Stimulated activated CD4-positive, alpha-beta T cell treated with anti-CD3 and anti-CD28 coated beads, Interleukin-12 subunit alpha, Interleukin-12 subunit beta, amount 100 ng/mL, for 4 hours (primary cell): ENCODE results near the gene MT1M.

Source experiments
- DNase-seq: peaks from one replicate; pipeline ENCODE4 v3.0.0-alpha.2; 2020

Gene MT1M

GRCh38 chr16:56631197-56631596, 1.3 kb upstream of the MT1M start:
- DNase-seq = no peak

DNA sequence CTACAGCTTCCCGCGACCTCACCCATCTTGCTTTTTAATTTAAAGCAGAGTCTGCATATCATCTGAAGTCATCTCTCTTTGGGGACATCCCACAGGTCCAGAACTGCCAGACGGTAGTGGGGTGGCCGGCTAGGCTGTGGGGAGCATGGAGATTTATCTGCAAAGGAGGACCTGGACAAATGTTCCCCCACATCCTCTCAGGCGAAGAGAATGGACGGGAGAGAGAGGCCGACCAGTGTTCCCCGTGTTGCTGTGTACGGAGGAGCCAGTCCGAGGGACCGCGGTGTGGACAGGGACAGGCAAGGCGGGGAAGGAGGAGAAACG, 665 bp upstream of the MT1M start:
- no peak for DNase-seq

GRCh38 chr16:56632848-56633365, 448 bp downstream of the MT1M start:
- DNase-seq = no peak

DNA sequence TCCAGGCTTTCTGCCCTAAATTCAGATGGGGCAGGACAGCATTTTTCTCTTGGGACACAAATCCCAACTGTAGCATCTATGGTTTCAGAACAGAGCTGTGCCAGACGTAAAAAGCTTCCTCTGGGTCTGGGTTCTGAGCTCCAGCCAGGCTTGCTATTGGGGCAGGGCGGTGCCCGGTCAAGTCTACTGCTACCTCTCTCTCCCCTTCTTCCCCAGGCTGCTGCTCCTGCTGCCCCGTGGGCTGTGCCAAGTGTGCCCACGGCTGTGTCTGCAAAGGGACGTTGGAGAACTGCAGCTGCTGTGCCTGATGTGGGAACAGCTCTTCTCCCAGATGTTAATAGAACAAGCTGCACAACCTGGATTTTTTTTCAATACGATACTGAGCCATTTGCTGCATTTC, 1.1 kb downstream of the MT1M start:
- DNase-seq = no peak

DNA sequence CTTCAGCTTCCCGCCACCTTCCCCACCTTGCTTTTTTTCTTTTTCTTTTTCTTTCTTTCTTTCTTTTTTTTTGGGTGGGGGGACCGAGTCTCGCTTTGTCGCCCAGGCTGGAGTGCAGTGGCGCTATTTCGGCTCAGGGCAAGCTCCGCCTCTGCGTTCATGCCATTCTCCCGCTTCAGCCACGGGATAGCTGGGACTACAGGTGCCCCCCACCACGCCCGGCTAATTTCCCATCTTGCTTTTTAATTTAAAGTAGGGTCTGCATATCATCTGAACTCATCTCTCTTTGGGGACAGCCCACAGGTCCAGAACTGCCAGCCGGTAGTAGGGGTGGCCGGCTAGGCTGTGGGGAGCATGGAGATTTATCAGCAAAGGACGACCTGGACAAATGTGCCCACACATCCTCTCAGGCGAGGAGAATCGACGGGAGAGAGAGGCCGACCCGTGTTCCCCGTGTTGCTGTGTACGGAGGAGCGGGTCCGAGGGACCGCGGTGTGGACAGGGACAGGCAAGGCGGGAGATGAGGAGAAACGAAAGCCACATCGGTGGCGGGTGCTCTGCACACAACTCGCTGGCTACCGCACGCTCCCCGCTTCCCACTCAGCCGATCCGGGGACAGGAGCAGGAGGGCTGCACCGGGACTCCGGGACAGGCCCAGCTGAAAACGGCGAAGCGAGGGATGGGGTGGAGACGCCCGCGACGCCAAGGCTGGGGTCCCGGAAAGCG, 2.4 kb downstream of the MT1M start:
- no peak for DNase-seq

DNA sequence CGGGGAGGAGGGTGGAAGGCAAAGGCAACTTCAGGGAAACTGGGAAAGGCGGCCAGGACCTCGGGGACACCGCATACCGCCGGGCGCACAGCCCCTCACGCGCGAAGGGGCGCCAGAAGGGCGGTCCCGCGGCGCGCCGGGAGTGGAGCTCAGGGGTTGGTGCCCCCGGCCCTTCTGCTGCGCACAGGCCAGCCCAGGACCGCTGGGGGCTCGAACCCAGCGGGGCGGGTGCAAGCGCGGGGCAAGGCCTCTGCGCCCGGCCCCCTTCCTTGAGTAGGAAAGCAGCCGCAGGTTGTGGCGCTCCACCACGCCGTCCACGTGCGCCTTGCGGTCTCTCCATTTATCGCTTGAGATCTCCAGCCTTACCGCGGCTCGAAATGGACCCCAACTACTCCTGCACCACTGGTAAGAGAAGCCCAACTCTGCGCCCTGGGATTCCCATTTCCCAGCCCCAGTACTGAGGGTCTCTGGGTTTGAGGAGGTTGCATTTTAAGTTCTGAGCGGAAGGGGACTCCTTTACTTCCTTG, 3.0 kb downstream of the MT1M start:
- DNase-seq = no peak

- DNase-seq = no peak
These were observed 4.4 kb downstream of the MT1M start for GRCh38 chr16:56636616-56637413.

GRCh38 chr16:56637814-56638750, 5.6 kb downstream of the MT1M start, which contains the start of gene MT1A:
Gene MT1A, plus strand, starts transcription at chr16:56638666. Its CDS starts 73 bp downstream, at chr16:56638739.
- DNase-seq = no peak

DNA sequence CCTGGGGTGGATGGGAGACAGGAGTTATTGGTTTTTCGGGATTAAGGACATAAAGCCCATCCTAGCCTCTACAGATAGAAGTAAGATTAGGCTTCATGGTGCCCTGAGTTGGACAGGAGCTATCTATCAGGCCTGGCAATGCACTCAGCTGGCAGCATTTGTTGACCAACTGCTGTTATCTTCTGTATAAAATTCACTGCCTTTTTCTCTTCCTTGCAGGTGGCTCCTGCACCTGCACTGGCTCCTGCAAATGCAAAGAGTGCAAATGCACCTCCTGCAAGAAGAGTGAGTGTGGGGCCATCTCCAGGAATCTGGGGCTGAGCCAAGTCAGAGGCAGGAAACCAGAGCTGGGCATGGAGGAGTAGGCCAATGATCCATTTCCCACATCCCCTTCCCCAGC, 6.6 kb downstream of the MT1M start:
- no peak for DNase-seq

- DNase-seq = no peak
These were observed 7.6 kb downstream of the MT1M start for GRCh38 chr16:56640076-56640475.

DNA sequence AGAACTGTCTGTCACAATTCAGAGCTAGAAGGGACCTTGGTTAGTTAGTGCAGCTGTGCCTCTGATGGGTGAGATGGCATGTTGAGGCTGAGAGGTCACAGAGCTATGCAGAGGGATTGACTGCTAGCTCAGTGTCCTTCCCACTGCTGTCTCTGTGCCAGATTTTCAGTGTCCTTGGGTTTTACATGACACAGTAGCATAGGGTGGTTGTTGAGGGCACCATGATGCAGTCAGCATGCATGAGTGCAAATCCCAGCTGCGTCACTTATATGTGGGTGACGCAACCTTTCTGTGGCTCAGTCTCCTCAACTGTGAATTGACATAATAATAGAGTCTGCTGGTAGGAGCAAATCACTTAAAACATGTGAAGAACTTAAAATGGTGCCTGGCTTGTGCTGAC, 8.7 kb downstream of the MT1M start:
- DNase-seq = no peak

- peak; percentile 68 for DNase-seq
These were observed 10.8 kb downstream of the MT1M start for GRCh38 chr16:56643080-56643778.

GRCh38 chr16:56643833-56644232, 11.4 kb downstream of the MT1M start:
- no peak for DNase-seq

GRCh38 chr16:56645311-56645710, 12.9 kb downstream of the MT1M start:
- no peak for DNase-seq

DNA sequence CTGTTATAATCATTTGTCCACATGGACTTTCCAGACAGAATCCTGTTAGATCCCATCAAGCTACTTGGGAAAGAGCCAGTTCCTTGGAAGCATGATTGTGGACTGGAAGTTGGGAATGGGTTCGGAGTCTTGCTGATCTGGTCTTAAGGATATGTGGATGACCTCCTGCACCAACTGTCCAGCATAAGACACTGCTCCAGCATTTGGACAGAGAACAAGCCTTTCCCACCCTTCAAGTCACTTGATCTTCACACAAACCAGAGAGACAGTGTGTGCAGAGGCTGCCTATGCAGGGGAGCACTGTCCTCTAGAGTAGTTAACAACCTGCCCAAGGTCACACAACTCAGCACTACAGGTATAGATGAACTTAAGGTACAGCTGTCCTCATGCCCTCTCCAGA, 13.4 kb downstream of the MT1M start:
- no peak for DNase-seq

- no peak for DNase-seq
These were observed 15.4 kb downstream of the MT1M start for GRCh38 chr16:56647641-56648431.

GRCh38 chr16:56649271-56649670, 16.8 kb downstream of the MT1M start:
- no peak for DNase-seq

- no peak for DNase-seq
These were observed 17.4 kb downstream of the MT1M start for GRCh38 chr16:56649820-56650219.

- no peak for DNase-seq
These were observed 19.1 kb downstream of the MT1M start, which contains the start of gene MT1B for GRCh38 chr16:56651586-56651985. Gene MT1B, plus strand, starts transcription at chr16:56651886. Its CDS starts 68 bp downstream, at chr16:56651954.

- DNase-seq = no peak
These were observed 20.1 kb downstream of the MT1M start for GRCh38 chr16:56652600-56652999.

GRCh38 chr16:56653218-56653617, 20.8 kb downstream of the MT1M start:
- DNase-seq = no peak
